Mesenchymal stem cell (in vitro differentiated cells and primary cell): ENCODE data around the gene PSG2.
"Not testable (repeated sequence)": the region's sequence is repeated elsewhere in the genome, so short reads cannot be mapped to it uniquely, and the experiment has no call there.

Experiments
- DNase-seq: peaks from one replicate; pipeline ENCODE4 v3.0.0-alpha.2; 2013
- H2AFZ ChIP-seq: one replicate; pipeline ENCODE4 v1.6.1; 2013; ENCODE audit warnings: low read depth, mild to moderate bottlenecking, control low read depth, inconsistent platforms, low read length, moderate library complexity
- H2AK5ac ChIP-seq: 2 replicates; pipeline ENCODE4 v1.6.1; 2013; ENCODE audit warnings: low read length, moderate library complexity, mild to moderate bottlenecking, inconsistent platforms; ENCODE audit not compliant: severe bottlenecking
- H2BK120ac ChIP-seq: one replicate; pipeline ENCODE4 v1.6.1; 2013; ENCODE audit warnings: low read depth, mild to moderate bottlenecking, inconsistent platforms, low read length, moderate library complexity
- H2BK12ac ChIP-seq, 2 experiments: one replicate each; pipeline ENCODE4 v1.6.1; 2013; ENCODE audit warnings: inconsistent platforms in 2 of 2, low read length in 2 of 2, mild to moderate bottlenecking in 2 of 2, moderate library complexity in 2 of 2, control low read depth in 1 of 2
- H2BK15ac ChIP-seq: one replicate; pipeline ENCODE4 v1.6.1; 2013; ENCODE audit warnings: mild to moderate bottlenecking, low read depth, inconsistent platforms; ENCODE audit not compliant: poor library complexity, severe bottlenecking
- H2BK5ac ChIP-seq: 2 replicates; pipeline ENCODE4 v1.6.1; 2013; ENCODE audit warnings: low read depth, mild to moderate bottlenecking, low read length, control low read depth, inconsistent platforms; ENCODE audit not compliant: poor library complexity, severe bottlenecking
- H3K14ac ChIP-seq, 2 experiments: one replicate each; pipeline ENCODE4 v1.6.1; 2013; ENCODE audit warnings: inconsistent platforms in 2 of 2, low read length in 2 of 2, control low read depth in 1 of 2, mild to moderate bottlenecking in 1 of 2, moderate library complexity in 1 of 2
- H3K18ac ChIP-seq, 2 experiments: one replicate each; pipeline ENCODE4 v1.6.1; 2013; ENCODE audit warnings: inconsistent platforms in 2 of 2, low read length in 2 of 2, control low read depth in 1 of 2, low read depth in 1 of 2, mild to moderate bottlenecking in 1 of 2
- H3K23ac ChIP-seq, 2 experiments: one replicate each; pipeline ENCODE4 v1.6.1; 2013; ENCODE audit warnings: inconsistent platforms in 2 of 2, low read length in 2 of 2, mild to moderate bottlenecking in 2 of 2, moderate library complexity in 2 of 2, control low read depth in 1 of 2
- H3K27ac ChIP-seq: 2 replicates; pipeline ENCODE4 v1.5.1; 2013; ENCODE audit warnings: mild to moderate bottlenecking, moderate library complexity, low read length, control low read depth, inconsistent platforms; ENCODE audit not compliant: poor library complexity, severe bottlenecking
- H3K27me3 ChIP-seq, 2 experiments: 2 replicates each; pipeline versions ENCODE4 v1.6.1 to v1.7.0; 2013; ENCODE audit warnings: low read length in 2 of 2, mild to moderate bottlenecking in 2 of 2, moderate library complexity in 2 of 2, control low read depth in 1 of 2, inconsistent platforms in 1 of 2; ENCODE audit not compliant: control insufficient read depth in 1 of 2, insufficient read depth in 1 of 2
- H3K36me3 ChIP-seq, 2 experiments: 2 replicates each; pipeline versions ENCODE4 v1.6.1 to v1.7.0; 2013; ENCODE audit warnings: low read length in 2 of 2, control low read depth in 1 of 2, inconsistent platforms in 1 of 2, low read depth in 1 of 2, mild to moderate bottlenecking in 1 of 2; ENCODE audit not compliant: insufficient read depth in 2 of 2, control insufficient read depth in 1 of 2
- H3K4ac ChIP-seq, 2 experiments: one replicate each; pipeline ENCODE4 v1.6.1; 2013; ENCODE audit warnings: inconsistent platforms in 2 of 2, low read length in 2 of 2, mild to moderate bottlenecking in 2 of 2, moderate library complexity in 2 of 2, control low read depth in 1 of 2, low read depth in 1 of 2
- H3K4me1 ChIP-seq: 2 replicates; pipeline ENCODE4 v1.6.1; 2013; ENCODE audit warnings: low read depth, low read length, control low read depth; ENCODE audit not compliant: control insufficient read depth, insufficient read depth
- H3K4me2 ChIP-seq: 2 replicates; pipeline ENCODE4 v1.6.1; 2013; ENCODE audit warnings: low read length, mild to moderate bottlenecking, inconsistent platforms; ENCODE audit not compliant: poor library complexity, severe bottlenecking
- H3K4me3 ChIP-seq, 2 experiments: 2 replicates each; pipeline versions ENCODE4 v1.5.1 to v1.7.0; 2013; ENCODE audit warnings: low read length in 2 of 2, mild to moderate bottlenecking in 2 of 2, control low read depth in 1 of 2, low read depth in 1 of 2; ENCODE audit not compliant: insufficient read depth in 1 of 2
- H3K79me1 ChIP-seq: replicated peaks from 2 replicates; pipeline ENCODE4 v1.6.1; 2013; ENCODE audit warnings: mild to moderate bottlenecking, control low read depth, low read length, inconsistent platforms; ENCODE audit not compliant: poor library complexity, severe bottlenecking
- H3K9ac ChIP-seq: 2 replicates; pipeline ENCODE4 v1.7.0; 2013; ENCODE audit warnings: mild to moderate bottlenecking, low read length, moderate library complexity
- H3K9me3 ChIP-seq: 2 replicates; pipeline ENCODE4 v1.7.0; 2013; ENCODE audit warnings: mild to moderate bottlenecking, low read length; ENCODE audit not compliant: control insufficient read depth
- H4K8ac ChIP-seq: one replicate; pipeline ENCODE4 v1.6.1; 2013; ENCODE audit warnings: inconsistent platforms, mild to moderate bottlenecking, low read length, moderate library complexity
- H4K91ac ChIP-seq: one replicate; pipeline ENCODE4 v1.6.1; 2013; ENCODE audit warnings: mild to moderate bottlenecking, low read length, inconsistent platforms
- WGBS: methylation state at CpG from one replicate; pipeline ENCODE4 v1.1.7; 2013; ENCODE audit warnings: mixed read lengths; 5-methylcytosine and 5-hydroxymethylcytosine counted together

Gene PSG2

GRCh38 chr19:43116421-43116820 is 33.9 kb upstream of the PSG2 start:
- 57% methylated on average over 3 of the region's 3 CpGs for WGBS
- H4K91ac ChIP-seq, H3K4me3 ChIP-seq, H2AFZ ChIP-seq, H2BK15ac ChIP-seq, H2BK5ac ChIP-seq, H3K79me1 ChIP-seq, H2AK5ac ChIP-seq, H3K36me3 ChIP-seq, H3K4me1 ChIP-seq, DNase-seq, H3K18ac ChIP-seq, H3K9ac ChIP-seq, H3K27ac ChIP-seq, H2BK120ac ChIP-seq, H3K14ac ChIP-seq, H3K27me3 ChIP-seq, H4K8ac ChIP-seq, H3K9me3 ChIP-seq, H2BK12ac ChIP-seq, H3K4ac ChIP-seq, H3K23ac ChIP-seq, H3K4me2 ChIP-seq: not testable (repeated sequence)

DNA sequence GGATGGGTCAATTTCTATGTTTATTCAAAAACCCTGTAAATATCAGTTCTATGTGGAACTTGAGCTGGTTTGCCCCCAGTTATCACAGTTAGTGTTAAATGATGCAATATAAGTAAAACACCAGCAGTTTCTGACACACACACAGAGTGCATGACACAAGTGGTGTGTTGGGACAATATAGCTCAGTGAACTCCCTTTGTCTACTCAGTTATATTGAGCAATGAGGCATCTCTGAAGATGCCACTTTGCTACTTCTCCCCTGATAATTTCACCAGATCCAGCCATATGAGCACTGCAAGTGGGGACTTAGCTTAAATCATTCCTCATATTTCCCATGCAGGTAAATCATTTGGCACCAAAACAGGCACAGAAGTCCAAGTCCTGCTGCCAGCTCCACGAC is 33.0 kb upstream of the PSG2 start:
- not testable (repeated sequence) for H3K4me3 ChIP-seq, H3K23ac ChIP-seq, H4K8ac ChIP-seq, H3K4me2 ChIP-seq, H2AK5ac ChIP-seq, H3K18ac ChIP-seq, H3K4ac ChIP-seq, H2BK120ac ChIP-seq, H2BK15ac ChIP-seq, DNase-seq, H2BK5ac ChIP-seq, H4K91ac ChIP-seq, H2AFZ ChIP-seq, H3K9ac ChIP-seq, H3K4me1 ChIP-seq, H2BK12ac ChIP-seq, H3K36me3 ChIP-seq, H3K14ac ChIP-seq, H3K79me1 ChIP-seq, H3K27ac ChIP-seq, H3K27me3 ChIP-seq, H3K9me3 ChIP-seq
- 0% methylated on average over 1 of the region's 1 CpG for WGBS

- H4K8ac ChIP-seq, H3K4me2 ChIP-seq, H3K27me3 ChIP-seq, H3K4me1 ChIP-seq, H4K91ac ChIP-seq, H2BK120ac ChIP-seq, H3K79me1 ChIP-seq, H3K4ac ChIP-seq, DNase-seq, H3K23ac ChIP-seq, H3K36me3 ChIP-seq, H3K27ac ChIP-seq, H3K14ac ChIP-seq, H3K9me3 ChIP-seq, H2BK5ac ChIP-seq, H2BK15ac ChIP-seq, H2AK5ac ChIP-seq, H3K18ac ChIP-seq, H3K9ac ChIP-seq, H2AFZ ChIP-seq, H3K4me3 ChIP-seq, H2BK12ac ChIP-seq: not testable (repeated sequence)
Measured at GRCh38 chr19:43115064-43115463, 32.6 kb upstream of the PSG2 start.

- not testable (repeated sequence) for H3K4me1 ChIP-seq, H3K9ac ChIP-seq, H2BK120ac ChIP-seq, H4K91ac ChIP-seq, H3K18ac ChIP-seq, H2BK15ac ChIP-seq, H3K4me2 ChIP-seq, H3K27me3 ChIP-seq, H3K14ac ChIP-seq, H3K27ac ChIP-seq, H2AK5ac ChIP-seq, H3K79me1 ChIP-seq, H3K4me3 ChIP-seq, H3K36me3 ChIP-seq, H4K8ac ChIP-seq, H3K23ac ChIP-seq, H3K9me3 ChIP-seq, H3K4ac ChIP-seq, H2BK5ac ChIP-seq, H2BK12ac ChIP-seq, H2AFZ ChIP-seq, DNase-seq
- WGBS = 75% methylated on average over 2 of the region's 2 CpGs
Measured at GRCh38 chr19:43114626-43115025, 32.1 kb upstream of the PSG2 start.
